ENCODE data around the gene PSMD2.

Gene PSMD2

GRCh38 chr3:184299488-184300377 lies 692 bp downstream of the PSMD2 start:
- DNase-seq (ENCODE audit: low spot score), result no peak
- no peak for TF ChIP-seq CTCF (IDR thresholded peaks at IDR 0.05; ENCODE audit: extremely low read depth, missing control alignments)

- DNase-seq (ENCODE audit: low spot score), result no peak
- TF ChIP-seq CTCF (IDR thresholded peaks at IDR 0.05; ENCODE audit: extremely low read depth, missing control alignments), result no peak
These were observed 1.3 kb downstream of the PSMD2 start for GRCh38 chr3:184300378-184300720.

- no peak for DNase-seq (ENCODE audit: low spot score)
- TF ChIP-seq CTCF (IDR thresholded peaks at IDR 0.05; ENCODE audit: extremely low read depth, missing control alignments), result no peak
These were observed 6.5 kb downstream of the PSMD2 start for GRCh38 chr3:184305577-184305976.

- TF ChIP-seq CTCF (IDR thresholded peaks at IDR 0.05; ENCODE audit: extremely low read depth, missing control alignments), result no peak
- DNase-seq (ENCODE audit: low spot score), result no peak
These were observed 7.4 kb downstream of the PSMD2 start for GRCh38 chr3:184306341-184306972.

- no peak for TF ChIP-seq CTCF (IDR thresholded peaks at IDR 0.05; ENCODE audit: extremely low read depth, missing control alignments)
- DNase-seq (ENCODE audit: low spot score), result no peak
These were observed 8.9 kb downstream of the PSMD2 start for GRCh38 chr3:184307915-184308314.

- no peak for DNase-seq (ENCODE audit: low spot score)
- no peak for TF ChIP-seq CTCF (IDR thresholded peaks at IDR 0.05; ENCODE audit: extremely low read depth, missing control alignments)
These were observed 9.7 kb downstream of the PSMD2 start for GRCh38 chr3:184308744-184309143.

GRCh38 chr3:184311633-184312032 lies 12.6 kb downstream of the PSMD2 start:
- no peak for DNase-seq (ENCODE audit: low spot score)
- no peak for TF ChIP-seq CTCF (IDR thresholded peaks at IDR 0.05; ENCODE audit: extremely low read depth, missing control alignments)
